HCT116 (cell line): ENCODE results near the gene LUC7L. TPM values are rescaled to one million over a fixed set of nuclear protein-coding genes. Genes with fewer than 3 reads are reported as not detected.
"Not testable (repeated sequence)": the region's sequence is repeated elsewhere in the genome, so short reads cannot be mapped to it uniquely, and the experiment has no call there.

ENCODE experiments used
- ATAC-seq: fragments of 200-7000 bp; cut with Tn5 transposase; 2 replicates; pipeline ENCODE4 v1.9.1; 2020; ENCODE audit warnings: mild to moderate bottlenecking, moderate library complexity
- BruUV-seq: library from RNA; stranded (reverse); fragments of 400-500 nt; replicated peaks from 2 replicates; lab custom pipeline; 2021; lab: Mats Ljungman, UMichigan
- CTCF ChIA-PET: fragments of 300-600 bp; sonication (Branson Sonifier 250); formaldehyde crosslinking; loops from one replicate; lab custom pipeline; 2021; ENCODE audit warnings: antibody characterized with exemption; lab: Charles Lee
- POLR2A ChIA-PET: fragments of 300-600, 350-600 bp; sonication (Branson Sonifier 250); formaldehyde crosslinking; loops from one replicate; lab custom pipeline; 2021; ENCODE audit warnings: antibody characterized with exemption; lab: Charles Lee
- RAD21 ChIA-PET, 2 experiments: fragments of 300-600 bp; sonication (Branson Sonifier 250); formaldehyde crosslinking; loops; one replicate each; lab custom pipeline; 2023; ENCODE audit warnings: low total read pairs in 2 of 2; ENCODE audit not compliant: uncharacterized antibody in 2 of 2, unreplicated experiment in 2 of 2, low non-redundant PET in 1 of 2; lab: Charles Lee
- DNase-seq: peaks from one replicate; pipeline ENCODE4 v3.0.0-alpha.2; 2010; ENCODE audit warnings: low read depth, low spot score
- H2AFZ ChIP-seq: fragments of 200-600 bp; shearing (Covaris generic), sonication (generic); 2 replicates; pipeline ENCODE4 v1.6.1; 2017; ENCODE audit warnings: low read depth, mixed run types, mixed read lengths, antibody characterized with exemption, low read length; ENCODE audit not compliant: poor library complexity, severe bottlenecking
- H3K27ac ChIP-seq: 2 replicates; pipeline ENCODE4 v1.5.1; 2012; ENCODE audit warnings: low read depth, low read length
- H3K27me3 ChIP-seq: fragments of 200-600 bp; sonication (generic); 2 replicates; pipeline ENCODE4 v1.6.1; 2016; ENCODE audit warnings: mixed run types, low read length, mixed read lengths; ENCODE audit not compliant: insufficient read depth
- H3K36me3 ChIP-seq, 2 experiments: fragments of 200-500 bp in 1 of 2; fragments of 200-600 bp in 1 of 2; sonication (Bioruptor generic) in 1 of 2; sonication (generic) in 1 of 2; 2 replicates each; pipeline versions ENCODE4 v1.5.1 to v1.6.1; 2014 to 2016; ENCODE audit warnings: low read length in 2 of 2, inconsistent platforms in 1 of 2, mixed read lengths in 1 of 2, mixed run types in 1 of 2; ENCODE audit not compliant: insufficient read depth in 2 of 2, control insufficient read depth in 1 of 2
- H3K4me1 ChIP-seq, 2 experiments: fragments of 200-600 bp in 1 of 2; sonication (generic) in 1 of 2; 2 replicates each; pipeline versions ENCODE4 v1.5.1 to v1.6.1; 2012 to 2017; ENCODE audit warnings: low read length in 2 of 2, inconsistent platforms in 1 of 2, mild to moderate bottlenecking in 1 of 2, mixed read lengths in 1 of 2, mixed run types in 1 of 2, moderate library complexity in 1 of 2; ENCODE audit not compliant: insufficient read depth in 2 of 2, control insufficient read depth in 1 of 2
- H3K4me2 ChIP-seq: fragments of 200-600 bp; sonication (generic); 2 replicates; pipeline ENCODE4 v1.6.1; 2017; ENCODE audit warnings: mixed run types, low read length, mixed read lengths
- H3K4me3 ChIP-seq, 2 experiments: fragments of 200-600 bp in 1 of 2; sonication (generic) in 1 of 2; replicated peaks in 1 of 2; 2 replicates each; pipeline ENCODE4 v1.5.1; 2011 to 2016; ENCODE audit warnings: low read length in 2 of 2, control low read depth in 1 of 2, low read depth in 1 of 2, mild to moderate bottlenecking in 1 of 2, mixed read lengths in 1 of 2, mixed run types in 1 of 2
- H3K79me2 ChIP-seq: fragments of 200-600 bp; sonication (generic); 2 replicates; pipeline ENCODE4 v1.6.1; 2017; ENCODE audit warnings: mild to moderate bottlenecking, mixed run types, low read length, moderate library complexity, mixed read lengths; ENCODE audit not compliant: insufficient read depth
- H3K9ac ChIP-seq: fragments of 200-600 bp; sonication (generic); 2 replicates; pipeline ENCODE4 v1.6.1; 2016; ENCODE audit warnings: low read length, mixed read lengths
- H3K9me2 ChIP-seq: fragments of 200-600 bp; sonication (generic), shearing (Covaris generic); 2 replicates; pipeline ENCODE4 v1.6.1; 2017; ENCODE audit warnings: mixed run types, mild to moderate bottlenecking, moderate library complexity; ENCODE audit not compliant: insufficient read depth
- H3K9me3 ChIP-seq, 2 experiments: fragments of 200-500 bp in 1 of 2; fragments of 200-600 bp in 1 of 2; sonication (Bioruptor generic) in 1 of 2; sonication (generic) in 1 of 2; 2 replicates each; pipeline ENCODE4 v1.6.1; 2014 to 2017; ENCODE audit warnings: low read length in 2 of 2, mixed read lengths in 2 of 2, inconsistent platforms in 1 of 2, low read depth in 1 of 2, mild to moderate bottlenecking in 1 of 2, mixed run types in 1 of 2, moderate library complexity in 1 of 2; ENCODE audit not compliant: control insufficient read depth in 1 of 2, insufficient read depth in 1 of 2
- H4K20me1 ChIP-seq: fragments of 200-600 bp; sonication (generic), shearing (Covaris generic); 2 replicates; pipeline ENCODE4 v1.6.1; 2017; ENCODE audit warnings: mixed run types, mild to moderate bottlenecking, moderate library complexity; ENCODE audit not compliant: insufficient read depth
- ELF1 ChIP-seq: IDR thresholded peaks from 2 replicates; pipeline ENCODE4 v1.6.1; 2012; ENCODE audit warnings: low read depth, borderline replicate concordance
- POLR2AphosphoS5 ChIP-seq: IDR thresholded peaks from 2 replicates; pipeline ENCODE4 v1.6.1; 2011; ENCODE audit warnings: mild to moderate bottlenecking, low read depth, low read length, moderate library complexity
- intact Hi-C: fragments of 100-400 bp; cut with micrococcal nuclease; formaldehyde crosslinking; loops from 2 replicates; pipeline ENCODE4 v1.10.0; 2022
- total RNA-seq: library from RNA; stranded (reverse); gene quantifications from one replicate; pipeline ENCODE4 v1.2.1, GENCODE V29; 2021; ENCODE audit not compliant: unreplicated experiment
- TF ChIP-seq, protein P1 (sequence below), 3 experiments: fragments of 200-600 bp in 1 of 3; sonication (generic) in 1 of 3; IDR thresholded peaks in 2 of 3; conservative IDR thresholded peaks in 1 of 3; 2 replicates each; pipeline ENCODE4 v1.5.1; 2012 to 2017; ENCODE audit warnings: low read depth in 2 of 3, low read length in 2 of 3, antibody characterized with exemption in 1 of 3, borderline replicate concordance in 1 of 3, control low read depth in 1 of 3, mild to moderate bottlenecking in 1 of 3, mixed read lengths in 1 of 3, mixed run types in 1 of 3, moderate library complexity in 1 of 3; ENCODE audit not compliant: insufficient read depth in 1 of 3

Gene LUC7L
- total RNA-seq, 1 experiment from 2014 or later, result 50.5 TPM

DNA sequence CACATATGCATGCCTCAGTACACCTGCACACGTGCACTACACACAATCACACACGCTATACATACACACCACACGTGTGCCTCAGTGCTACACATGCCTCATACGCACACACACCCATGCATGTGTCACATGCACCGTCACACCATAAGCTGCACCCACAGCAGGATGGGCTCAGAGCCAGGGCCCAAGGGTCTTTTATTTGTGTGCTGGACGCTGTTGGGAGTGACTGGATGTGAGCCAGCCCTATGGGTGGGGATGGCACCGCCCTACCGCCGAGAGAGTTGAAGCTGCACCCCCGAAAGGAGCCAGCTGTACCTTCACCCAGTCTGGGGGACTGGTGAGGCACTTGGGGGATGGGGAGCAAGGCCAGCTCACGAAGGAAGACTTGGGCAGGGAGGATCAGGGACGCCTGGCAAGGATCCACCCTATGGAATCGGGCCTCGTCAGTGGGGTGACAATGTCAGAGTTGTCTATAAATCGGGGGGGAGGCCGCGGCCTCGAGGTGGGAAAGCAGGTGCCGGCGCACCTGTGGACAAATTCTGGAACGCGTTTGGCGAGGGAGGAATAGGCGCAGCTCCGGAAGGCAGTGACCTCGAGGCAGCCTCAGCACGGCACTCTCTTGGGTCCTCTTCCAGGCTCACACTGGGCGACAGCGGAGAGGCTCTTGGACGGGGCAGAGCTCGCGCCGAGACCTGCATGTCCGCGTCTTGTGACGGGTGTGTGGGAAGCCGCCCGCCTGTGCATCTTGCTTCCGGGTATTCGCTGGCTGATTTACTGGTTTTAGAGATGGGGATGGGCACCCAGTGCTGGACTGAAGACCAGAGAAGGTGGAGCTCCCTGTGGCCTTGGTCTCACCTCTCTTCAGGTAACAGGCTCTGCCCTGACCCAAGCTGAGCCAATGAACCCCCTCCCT lies 39.1 kb upstream of the LUC7L start:
- BruUV-seq, result no TSS peak
- H3K79me2 ChIP-seq, result no peaks in the 10 kb centered on the region
- TF ChIP-seq POLR2AphosphoS5, result no peak
- TF ChIP-seq ELF1, result no peak
- TF ChIP-seq, protein P1, sequence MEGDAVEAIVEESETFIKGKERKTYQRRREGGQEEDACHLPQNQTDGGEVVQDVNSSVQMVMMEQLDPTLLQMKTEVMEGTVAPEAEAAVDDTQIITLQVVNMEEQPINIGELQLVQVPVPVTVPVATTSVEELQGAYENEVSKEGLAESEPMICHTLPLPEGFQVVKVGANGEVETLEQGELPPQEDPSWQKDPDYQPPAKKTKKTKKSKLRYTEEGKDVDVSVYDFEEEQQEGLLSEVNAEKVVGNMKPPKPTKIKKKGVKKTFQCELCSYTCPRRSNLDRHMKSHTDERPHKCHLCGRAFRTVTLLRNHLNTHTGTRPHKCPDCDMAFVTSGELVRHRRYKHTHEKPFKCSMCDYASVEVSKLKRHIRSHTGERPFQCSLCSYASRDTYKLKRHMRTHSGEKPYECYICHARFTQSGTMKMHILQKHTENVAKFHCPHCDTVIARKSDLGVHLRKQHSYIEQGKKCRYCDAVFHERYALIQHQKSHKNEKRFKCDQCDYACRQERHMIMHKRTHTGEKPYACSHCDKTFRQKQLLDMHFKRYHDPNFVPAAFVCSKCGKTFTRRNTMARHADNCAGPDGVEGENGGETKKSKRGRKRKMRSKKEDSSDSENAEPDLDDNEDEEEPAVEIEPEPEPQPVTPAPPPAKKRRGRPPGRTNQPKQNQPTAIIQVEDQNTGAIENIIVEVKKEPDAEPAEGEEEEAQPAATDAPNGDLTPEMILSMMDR (IDR thresholded peaks at IDR 0.05 in 2 of 3, conservative IDR thresholded peaks at IDR 0.05 in 1 of 3; ENCODE audit: borderline replicate concordance in 1 of 3, insufficient read depth in 1 of 3, low read depth in 2 of 3, low read length in 2 of 3), result no peak
- H3K4me1 ChIP-seq, result no peaks in the 10 kb centered on the region
- ChIA-PET CTCF (no interaction called here), POLR2A (no interaction called here), RAD21 (no interaction called here)
- H3K27me3 ChIP-seq, result no peaks in the 10 kb centered on the region
- DNase-seq (no peak), ATAC-seq (no peak)
- intact Hi-C loops, result no loop called here
- H2AFZ ChIP-seq, result no peak overlapping the region
- H3K4me2 ChIP-seq, result no peak overlapping the region
- no peak overlapping the region for H3K4me3 ChIP-seq
- H3K9me3 ChIP-seq, result no peaks in the 10 kb centered on the region
- no peak overlapping the region for H3K27ac ChIP-seq
- H3K9me2 ChIP-seq, result no peaks in the 10 kb centered on the region
- no peaks in the 10 kb centered on the region for H4K20me1 ChIP-seq
- no peaks in the 10 kb centered on the region for H3K36me3 ChIP-seq
- H3K9ac ChIP-seq, result no peak overlapping the region

DNA sequence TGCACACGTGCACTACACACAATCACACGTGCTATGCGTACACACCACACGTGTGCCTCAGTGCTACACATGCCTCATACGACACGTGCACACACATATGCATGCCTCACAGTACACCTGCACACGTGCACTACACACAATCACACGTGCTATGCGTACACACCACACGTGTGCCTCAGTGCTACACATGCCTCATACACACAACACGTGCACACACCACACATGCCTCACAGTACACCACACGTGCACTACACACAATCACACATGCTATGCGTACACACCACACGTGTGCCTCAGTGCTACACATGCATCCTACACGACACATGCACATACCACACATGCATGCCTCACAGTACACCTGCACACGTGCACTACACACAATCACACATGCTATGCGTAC lies 38.3 kb upstream of the LUC7L start:
- H3K9me2 ChIP-seq, H3K9ac ChIP-seq, POLR2A ChIA-PET, H3K9me3 ChIP-seq, H3K36me3 ChIP-seq, H3K4me1 ChIP-seq, H3K27me3 ChIP-seq, H3K27ac ChIP-seq, intact Hi-C loops, BruUV-seq, RAD21 ChIA-PET, H3K4me3 ChIP-seq, H3K4me2 ChIP-seq, H4K20me1 ChIP-seq, CTCF ChIA-PET, H2AFZ ChIP-seq, ATAC-seq, DNase-seq, H3K79me2 ChIP-seq: not testable (repeated sequence)
